WI38 (cell line): ENCODE data around the gene SUN5.

Experiments
- H3K4me3 ChIP-seq: 2 replicates; pipeline ENCODE4 v1.5.1; 2011; ENCODE audit warnings: low read depth, mild to moderate bottlenecking, control low read depth, low read length
- TF ChIP-seq, protein P1 (sequence below): IDR thresholded peaks from 2 replicates; pipeline ENCODE4 v1.5.1; 2012; ENCODE audit warnings: low read depth, mild to moderate bottlenecking, control low read depth, low read length

The SUN5 gene

DNA sequence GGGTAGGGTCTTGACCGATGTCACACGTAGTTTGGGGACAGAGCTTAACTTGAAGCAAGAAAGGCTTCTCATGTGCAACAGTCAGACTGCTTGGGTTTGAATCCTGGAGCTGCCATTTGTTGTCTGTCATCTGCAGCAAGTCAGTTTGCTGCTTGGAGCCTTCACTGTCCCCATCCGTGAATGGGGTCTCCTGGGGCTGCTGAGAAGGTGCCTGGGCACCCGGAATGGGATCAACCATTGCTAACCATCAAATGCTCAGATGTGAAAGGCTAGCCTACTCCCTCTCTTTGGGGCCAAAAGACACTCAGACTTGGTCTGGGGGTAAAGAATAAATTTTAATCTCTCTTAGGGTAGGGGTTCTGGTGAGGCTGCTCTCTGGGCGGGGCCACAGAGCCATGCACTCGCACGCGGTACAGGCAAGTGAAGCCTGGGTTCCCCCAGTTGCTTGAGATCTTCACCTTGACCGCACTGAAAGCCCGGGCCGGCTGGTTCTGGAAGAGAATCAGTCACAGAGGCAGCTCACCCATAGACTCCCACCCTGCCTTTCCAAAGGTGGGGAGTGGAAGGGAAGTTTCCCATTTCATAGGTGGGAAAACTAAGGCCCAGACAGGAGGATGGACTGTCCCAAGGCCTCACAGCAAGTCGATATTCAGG lies 20.6 kb downstream of the SUN5 start:
- no peak overlapping the region for H3K4me3 ChIP-seq
- TF ChIP-seq, protein P1, sequence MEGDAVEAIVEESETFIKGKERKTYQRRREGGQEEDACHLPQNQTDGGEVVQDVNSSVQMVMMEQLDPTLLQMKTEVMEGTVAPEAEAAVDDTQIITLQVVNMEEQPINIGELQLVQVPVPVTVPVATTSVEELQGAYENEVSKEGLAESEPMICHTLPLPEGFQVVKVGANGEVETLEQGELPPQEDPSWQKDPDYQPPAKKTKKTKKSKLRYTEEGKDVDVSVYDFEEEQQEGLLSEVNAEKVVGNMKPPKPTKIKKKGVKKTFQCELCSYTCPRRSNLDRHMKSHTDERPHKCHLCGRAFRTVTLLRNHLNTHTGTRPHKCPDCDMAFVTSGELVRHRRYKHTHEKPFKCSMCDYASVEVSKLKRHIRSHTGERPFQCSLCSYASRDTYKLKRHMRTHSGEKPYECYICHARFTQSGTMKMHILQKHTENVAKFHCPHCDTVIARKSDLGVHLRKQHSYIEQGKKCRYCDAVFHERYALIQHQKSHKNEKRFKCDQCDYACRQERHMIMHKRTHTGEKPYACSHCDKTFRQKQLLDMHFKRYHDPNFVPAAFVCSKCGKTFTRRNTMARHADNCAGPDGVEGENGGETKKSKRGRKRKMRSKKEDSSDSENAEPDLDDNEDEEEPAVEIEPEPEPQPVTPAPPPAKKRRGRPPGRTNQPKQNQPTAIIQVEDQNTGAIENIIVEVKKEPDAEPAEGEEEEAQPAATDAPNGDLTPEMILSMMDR = no peak

DNA sequence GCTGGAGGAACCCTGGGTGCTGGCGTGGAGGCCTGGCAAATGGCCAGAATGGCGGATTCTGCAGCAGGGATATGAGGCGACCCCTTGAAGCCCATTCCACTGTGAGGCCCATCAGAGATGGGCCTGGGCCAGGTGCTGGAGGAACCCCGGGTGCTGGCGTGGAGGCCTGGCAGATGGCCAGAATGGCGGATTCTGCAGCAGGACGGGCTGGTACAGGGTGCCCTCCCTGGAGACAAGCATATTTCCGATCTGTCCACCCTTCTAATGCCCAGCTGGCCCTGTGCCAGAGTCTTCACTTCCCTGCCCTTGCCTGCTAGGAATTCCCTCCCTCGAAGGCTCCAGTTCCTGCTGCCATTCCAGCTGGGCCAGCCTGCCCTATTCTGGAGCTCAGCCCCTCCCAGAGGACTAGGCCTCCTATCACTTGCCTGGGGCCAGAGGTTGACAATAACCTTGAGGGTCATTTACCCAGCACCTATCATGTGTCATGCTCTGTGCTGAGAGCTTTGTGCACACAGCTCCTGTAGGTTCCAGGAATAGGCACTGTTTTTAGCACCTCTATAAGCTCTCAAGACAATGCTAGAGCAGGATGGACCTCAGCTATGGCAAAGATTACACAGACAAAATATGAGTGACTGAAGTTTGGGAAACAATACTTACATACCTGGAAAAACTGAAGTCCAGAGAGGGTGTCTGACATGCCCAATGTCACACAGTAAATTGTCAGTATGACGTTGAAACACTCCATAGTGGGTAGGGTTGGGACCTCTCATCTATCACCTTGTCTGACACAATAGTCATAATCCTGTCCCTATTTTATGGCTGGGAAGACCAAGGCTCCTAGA lies 21.4 kb downstream of the SUN5 start:
- no peak overlapping the region for H3K4me3 ChIP-seq
- TF ChIP-seq, protein P1 = no peak

DNA sequence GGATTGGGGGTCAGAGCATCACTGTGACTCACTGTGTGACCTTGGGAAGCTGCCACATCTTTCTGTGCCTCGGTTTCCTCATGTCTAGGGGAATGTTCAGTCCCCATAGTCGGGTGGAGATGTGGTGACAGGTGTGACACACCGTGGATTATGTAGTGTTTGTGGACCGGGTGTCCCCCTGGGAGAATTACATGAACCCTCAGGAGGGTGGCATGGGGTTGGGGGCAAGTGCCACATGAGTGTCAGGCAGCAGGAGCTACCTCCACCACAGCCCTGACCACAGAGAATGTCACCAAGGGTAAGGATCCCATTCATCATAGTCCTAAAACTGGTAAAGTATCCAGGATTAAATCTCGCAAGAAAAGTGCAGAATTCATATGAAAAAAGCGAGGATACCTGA lies 23.2 kb downstream of the SUN5 start:
- H3K4me3 ChIP-seq = no peak overlapping the region
- TF ChIP-seq, protein P1 = no peak

DNA sequence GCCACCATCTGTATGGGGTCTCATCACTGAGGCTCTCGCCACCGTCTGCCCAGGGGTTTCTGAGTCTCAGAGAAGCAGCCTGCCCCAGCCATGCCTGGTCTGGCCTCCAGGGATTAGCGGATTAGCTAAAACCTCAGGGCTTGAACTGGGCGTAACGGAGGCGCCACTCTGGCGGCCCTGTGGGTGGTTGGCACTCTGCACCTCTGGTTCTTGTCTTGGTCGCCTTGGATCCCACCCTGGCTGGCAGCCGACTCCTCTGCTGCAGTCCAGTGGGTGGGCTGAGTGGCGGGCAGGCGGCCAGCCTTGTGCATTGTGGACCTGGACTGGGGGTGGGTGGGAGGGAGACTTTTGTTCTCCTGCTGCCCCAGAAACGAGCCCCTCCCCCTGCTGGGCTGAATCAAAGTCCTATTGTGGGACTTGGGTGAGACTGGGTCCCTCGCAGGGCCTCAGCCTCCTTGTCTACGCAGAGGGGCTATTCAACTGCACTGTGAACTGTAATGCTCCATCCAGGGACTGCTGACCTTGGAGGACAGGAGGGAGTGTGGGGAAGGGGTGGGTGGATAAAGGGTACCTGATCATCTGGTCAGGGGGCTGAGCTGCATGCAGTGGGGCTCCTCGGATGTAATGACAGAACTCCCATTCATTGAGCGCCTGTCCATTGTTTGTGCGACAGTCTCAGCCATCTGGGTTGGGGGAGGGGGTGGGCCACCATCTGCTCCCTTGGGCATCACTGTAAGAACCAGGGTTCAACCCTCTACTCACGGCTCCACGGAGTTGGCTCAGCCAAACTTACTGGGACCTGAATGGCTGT lies 23.9 kb downstream of the SUN5 start:
- TF ChIP-seq, protein P1 = no peak
- no peak overlapping the region for H3K4me3 ChIP-seq

DNA sequence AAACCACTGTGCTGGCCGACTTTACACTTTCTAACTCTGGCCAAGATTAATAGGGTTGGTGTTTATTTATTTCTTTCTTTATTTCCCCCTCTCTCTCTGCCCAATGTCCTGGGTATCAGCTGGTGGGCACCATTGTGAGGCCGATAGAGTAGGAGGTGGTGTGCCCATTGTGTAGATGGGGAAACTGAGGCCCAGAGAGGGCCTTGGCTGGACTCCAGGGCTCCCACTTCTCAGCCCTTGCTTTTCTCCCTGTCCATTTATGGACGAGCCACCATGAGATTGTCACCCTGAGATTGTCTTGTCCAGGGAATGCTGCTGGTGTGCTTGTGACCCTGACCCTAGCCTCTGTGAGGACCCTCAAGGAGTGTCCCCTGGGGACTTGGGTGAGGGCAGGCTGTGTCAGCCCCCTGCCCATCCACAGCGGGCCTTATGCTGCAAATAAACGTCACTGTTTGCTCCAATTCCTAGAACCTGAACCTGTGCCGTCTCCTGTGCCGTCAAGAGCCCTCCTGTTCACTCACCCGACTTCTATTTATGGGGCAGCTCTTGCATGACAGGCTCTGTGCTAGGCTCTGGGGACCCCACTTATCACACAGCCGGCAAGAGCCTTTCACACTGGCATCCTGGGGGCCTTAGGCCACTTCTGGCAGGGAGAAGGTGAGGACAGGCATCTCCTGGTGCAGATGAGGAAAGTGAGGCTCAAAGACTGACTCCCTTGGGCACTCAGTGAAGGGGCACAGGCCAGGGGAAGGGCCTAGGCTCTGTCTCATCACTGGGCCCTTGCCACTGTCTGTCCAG lies 24.8 kb downstream of the SUN5 start:
- no peak overlapping the region for H3K4me3 ChIP-seq
- TF ChIP-seq, protein P1 = no peak

DNA sequence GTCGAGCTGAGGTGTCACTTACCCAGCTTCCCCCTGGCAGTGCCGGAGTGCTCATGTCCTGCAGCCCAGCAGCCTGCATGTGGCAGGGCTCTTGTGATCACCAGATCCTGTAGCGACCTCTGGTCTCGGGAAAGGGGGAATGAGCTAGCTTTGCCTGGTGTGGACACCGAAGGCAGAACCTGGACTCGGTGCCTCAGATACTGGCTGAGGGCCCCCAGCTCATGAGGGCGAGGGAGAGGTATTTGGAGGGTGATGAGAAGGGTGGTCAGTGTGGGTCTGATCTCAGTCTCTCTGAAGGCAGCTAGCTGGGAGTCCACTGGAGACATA lies 26.3 kb downstream of the SUN5 start:
- TF ChIP-seq, protein P1 = no peak
- no peak overlapping the region for H3K4me3 ChIP-seq
